ENCODE results near the gene PPP1R3C.

GRCh38 chr10:91579329-91579985 lies 53.4 kb downstream of the PPP1R3C start:
- TF ChIP-seq, protein P1, sequence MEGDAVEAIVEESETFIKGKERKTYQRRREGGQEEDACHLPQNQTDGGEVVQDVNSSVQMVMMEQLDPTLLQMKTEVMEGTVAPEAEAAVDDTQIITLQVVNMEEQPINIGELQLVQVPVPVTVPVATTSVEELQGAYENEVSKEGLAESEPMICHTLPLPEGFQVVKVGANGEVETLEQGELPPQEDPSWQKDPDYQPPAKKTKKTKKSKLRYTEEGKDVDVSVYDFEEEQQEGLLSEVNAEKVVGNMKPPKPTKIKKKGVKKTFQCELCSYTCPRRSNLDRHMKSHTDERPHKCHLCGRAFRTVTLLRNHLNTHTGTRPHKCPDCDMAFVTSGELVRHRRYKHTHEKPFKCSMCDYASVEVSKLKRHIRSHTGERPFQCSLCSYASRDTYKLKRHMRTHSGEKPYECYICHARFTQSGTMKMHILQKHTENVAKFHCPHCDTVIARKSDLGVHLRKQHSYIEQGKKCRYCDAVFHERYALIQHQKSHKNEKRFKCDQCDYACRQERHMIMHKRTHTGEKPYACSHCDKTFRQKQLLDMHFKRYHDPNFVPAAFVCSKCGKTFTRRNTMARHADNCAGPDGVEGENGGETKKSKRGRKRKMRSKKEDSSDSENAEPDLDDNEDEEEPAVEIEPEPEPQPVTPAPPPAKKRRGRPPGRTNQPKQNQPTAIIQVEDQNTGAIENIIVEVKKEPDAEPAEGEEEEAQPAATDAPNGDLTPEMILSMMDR (IDR thresholded peaks at IDR 0.05; ENCODE audit: extremely low read depth in 1 of 2, insufficient read depth in 1 of 2, low read depth in 1 of 2, low read length in 2 of 2): no peak
- TF ChIP-seq JUN (IDR thresholded peaks at IDR 0.05; ENCODE audit: borderline replicate concordance, insufficient read depth, insufficient read length, low read depth): no peak

Measured in endothelial cell of umbilical vein (primary cell).